Calu3 (cell line): ENCODE data around the gene ATOH1. TPM values are rescaled to one million over a fixed set of nuclear protein-coding genes. Genes with fewer than 3 reads are reported as not detected.

Experiments
- Bru-seq: library from RNA; stranded (reverse); fragments of 400-500 nt; gene quantifications from one replicate; lab custom pipeline; 2021; lab: Mats Ljungman, UMichigan
- BruChase-seq, 2 experiments: library from RNA; stranded (reverse); fragments of 400-500 nt; gene quantifications; one replicate each; lab custom pipeline; 2021; lab: Mats Ljungman, UMichigan
- BruUV-seq: library from RNA; stranded (reverse); fragments of 400-500 nt; replicated peaks from 2 replicates; lab custom pipeline; 2021; lab: Mats Ljungman, UMichigan
- CTCF ChIA-PET: fragments of 300-600 bp; sonication (Branson Sonifier 250); formaldehyde crosslinking; loops from one replicate; lab custom pipeline; 2022; ENCODE audit warnings: antibody characterized with exemption; lab: Charles Lee
- DNase-seq: peaks from one replicate; pipeline ENCODE4 v3.0.0; 2022
- H3K27ac Mint-ChIP-seq: one replicate; pipeline ENCODE4 v1.8.0; 2022; ENCODE audit warnings: mixed read lengths; ENCODE audit not compliant: unreplicated experiment
- H3K27me3 Mint-ChIP-seq: one replicate; pipeline ENCODE4 v1.8.0; 2022; ENCODE audit warnings: mixed read lengths; ENCODE audit not compliant: unreplicated experiment
- H3K36me3 Mint-ChIP-seq: one replicate; pipeline ENCODE4 v1.8.0; 2022; ENCODE audit warnings: mild to moderate bottlenecking, moderate library complexity, mixed read lengths; ENCODE audit not compliant: insufficient read depth, unreplicated experiment
- H3K4me1 Mint-ChIP-seq: one replicate; pipeline ENCODE4 v1.8.0; 2022; ENCODE audit warnings: mild to moderate bottlenecking, low read depth, mixed read lengths; ENCODE audit not compliant: unreplicated experiment
- H3K4me3 Mint-ChIP-seq: one replicate; pipeline ENCODE4 v1.8.0; 2022; ENCODE audit warnings: mild to moderate bottlenecking, low read depth, moderate library complexity, mixed read lengths; ENCODE audit not compliant: unreplicated experiment
- H3K9me3 Mint-ChIP-seq: one replicate; pipeline ENCODE4 v1.8.0; 2022; ENCODE audit warnings: low read depth, mixed read lengths; ENCODE audit not compliant: unreplicated experiment
- CTCF ChIP-seq: fragments of 200-600 bp; IDR thresholded peaks from one replicate; pipeline ENCODE4 v1.8.0; 2022; ENCODE audit warnings: antibody characterized with exemption; ENCODE audit not compliant: unreplicated experiment
- intact Hi-C: fragments of 100-400 bp; cut with micrococcal nuclease; formaldehyde crosslinking; loops from one replicate; pipeline ENCODE4 v1.10.0; 2022; ENCODE audit not compliant: unreplicated experiment
- long read RNA-seq: library from polyadenylated mRNA; stranded (forward); transcript quantifications from one replicate; pipeline ENCODE4 v2.0.0, GENCODE V29; 2022
- total RNA-seq: library from RNA; stranded (reverse); gene quantifications from 2 replicates; pipeline ENCODE4 v1.2.3, GENCODE V29; 2022

Gene ATOH1
- total RNA-seq, result not detected in 2 replicates
- not detected for Bru-seq, nascent RNA
- not detected for BruChase-seq, experiment 1, labeled RNA remaining after a 6-hour chase
- BruChase-seq, experiment 2, labeled RNA remaining after a 2-hour chase, result not detected
- long read RNA-seq, result 0 reads

- BruUV-seq, result no TSS peak
- CTCF ChIA-PET, result no interaction called here
- Mint-ChIP-seq H3K27me3 (peaks cover 73% of the 10 kb centered on the region), H3K36me3 (peaks cover 13% of the 10 kb centered on the region), H3K9me3 (no peaks in the 10 kb centered on the region), H3K4me1 (no peaks in the 10 kb centered on the region), H3K27ac (no peak within 1 kb of the TSS), H3K4me3 (peak within 1 kb of the TSS; percentile 85)
- peak; percentile 46 for DNase-seq
- intact Hi-C loops, result no loop called here
- no peak for TF ChIP-seq CTCF
These were observed at the start of gene ATOH1 for GRCh38 chr4:93828332-93828994. ATOH1 (plus strand) TSS chr4:93828753; CDS start chr4:93828927, 174 bp downstream.

GRCh38 chr4:93779228-93779627, 49.3 kb upstream of the ATOH1 start:
- H3K36me3 Mint-ChIP-seq, result no peaks in the 10 kb centered on the region
- peaks cover 11% of the 10 kb centered on the region for H3K27me3 Mint-ChIP-seq
- peaks cover 2% of the 10 kb centered on the region for H3K9me3 Mint-ChIP-seq
- intact Hi-C loops, result no loop called here
- no peak for TF ChIP-seq CTCF
- H3K27ac Mint-ChIP-seq, result no peak overlapping the region
- H3K4me3 Mint-ChIP-seq, result no peak overlapping the region
- H3K4me1 Mint-ChIP-seq, result no peaks in the 10 kb centered on the region
- DNase-seq, result no peak
- no TSS peak for BruUV-seq
- CTCF ChIA-PET, result no interaction called here

- Mint-ChIP-seq H3K27ac (no peak overlapping the region), H3K36me3 (no peaks in the 10 kb centered on the region), H3K4me1 (no peaks in the 10 kb centered on the region), H3K9me3 (peaks cover 2% of the 10 kb centered on the region), H3K27me3 (peaks cover 11% of the 10 kb centered on the region), H3K4me3 (no peak overlapping the region)
- no TSS peak for BruUV-seq
- DNase-seq, result no peak
- intact Hi-C loops, result no loop called here
- CTCF ChIA-PET, result no interaction called here
- no peak for TF ChIP-seq CTCF
These were observed 48.5 kb upstream of the ATOH1 start for GRCh38 chr4:93780080-93780479.

GRCh38 chr4:93781198-93781597, 47.4 kb upstream of the ATOH1 start:
- H3K27me3 Mint-ChIP-seq, result peaks cover 11% of the 10 kb centered on the region
- no peak overlapping the region for H3K4me3 Mint-ChIP-seq
- CTCF ChIA-PET, result no interaction called here
- DNase-seq, result no peak
- no peaks in the 10 kb centered on the region for H3K36me3 Mint-ChIP-seq
- no peak for TF ChIP-seq CTCF
- intact Hi-C loops, result no loop called here
- H3K9me3 Mint-ChIP-seq, result peaks cover 2% of the 10 kb centered on the region
- H3K4me1 Mint-ChIP-seq, result no peaks in the 10 kb centered on the region
- BruUV-seq, result no TSS peak
- H3K27ac Mint-ChIP-seq, result no peak overlapping the region
